SK-N-SH (cell line): ENCODE data around the gene ITGBL1. TPM values are rescaled to one million over a fixed set of nuclear protein-coding genes. Genes with fewer than 3 reads are reported as not detected.

Source experiments
- CTCF ChIA-PET: fragments of 300-600, 350-600 bp; formaldehyde crosslinking; extraction: SDS; loops from one replicate; lab custom pipeline; 2021; lab: Yijun Ruan, JAX
- POLR2A ChIA-PET: fragments of 350-600 bp; sonication (Branson Sonifier 250); formaldehyde crosslinking; extraction: SDS; loops from one replicate; lab custom pipeline; 2020; ENCODE audit warnings: antibody characterized with exemption, inconsistent platforms; lab: Yijun Ruan, JAX
- DNase-seq: peaks from one replicate; pipeline ENCODE4 v3.0.0; 2012
- H2AFZ ChIP-seq: fragments of 200-600 bp; sonication (generic); 2 replicates; pipeline ENCODE4 v1.8.1; 2016; ENCODE audit warnings: antibody characterized with exemption, mild to moderate bottlenecking, low read depth
- H3F3A ChIP-seq: fragments of 200-600 bp; sonication (generic); replicated peaks from 2 replicates; pipeline ENCODE3; 2016; ENCODE audit warnings: antibody characterized with exemption, mild to moderate bottlenecking; ENCODE audit not compliant: insufficient read depth
- H3K27ac ChIP-seq, 2 experiments: fragments of 200-500 bp in 1 of 2; fragments of 200-600 bp in 1 of 2; sonication (Bioruptor generic) in 1 of 2; sonication (generic), shearing (Covaris generic) in 1 of 2; 2 replicates each; pipeline versions ENCODE4 v1.5.1 to v1.6.1; 2014 to 2016; ENCODE audit warnings: low read depth in 2 of 2, inconsistent platforms in 1 of 2, low read length in 1 of 2, mild to moderate bottlenecking in 1 of 2, mixed read lengths in 1 of 2
- H3K27me3 ChIP-seq: fragments of 200-600 bp; sonication (generic), shearing (Covaris generic); 2 replicates; pipeline ENCODE4 v1.6.1; 2016; ENCODE audit warnings: mixed run types; ENCODE audit not compliant: insufficient read depth
- H3K36me3 ChIP-seq, 2 experiments: fragments of 200-500 bp in 1 of 2; fragments of 200-600 bp in 1 of 2; sonication (Bioruptor generic) in 1 of 2; sonication (generic) in 1 of 2; replicated peaks in 1 of 2; 2 replicates each; pipeline versions ENCODE3 to v1.5.1; 2014 to 2016; ENCODE audit warnings: low read length in 1 of 2, mild to moderate bottlenecking in 1 of 2; ENCODE audit not compliant: insufficient read depth in 2 of 2, control insufficient read depth in 1 of 2
- H3K4me1 ChIP-seq, 2 experiments: fragments of 200-500 bp in 1 of 2; fragments of 200-600 bp in 1 of 2; sonication (Bioruptor generic) in 1 of 2; sonication (generic), shearing (Covaris generic) in 1 of 2; 2 replicates each; pipeline versions ENCODE4 v1.5.1 to v1.6.1; 2014 to 2016; ENCODE audit warnings: low read depth in 1 of 2, low read length in 1 of 2, mixed run types in 1 of 2; ENCODE audit not compliant: insufficient read depth in 2 of 2, control insufficient read depth in 1 of 2
- H3K4me2 ChIP-seq: fragments of 200-600 bp; sonication (generic), shearing (Covaris generic); 2 replicates; pipeline ENCODE4 v1.6.1; 2017; ENCODE audit warnings: mixed run types
- H3K4me3 ChIP-seq, 2 experiments: fragments of 200-500 bp in 1 of 2; fragments of 200-600 bp in 1 of 2; sonication (Bioruptor generic) in 1 of 2; sonication (generic), shearing (Covaris generic) in 1 of 2; 2 replicates each; pipeline versions ENCODE4 v1.5.1 to v1.8.1; 2014 to 2016; ENCODE audit warnings: low read depth in 2 of 2, inconsistent platforms in 1 of 2, low read length in 1 of 2, mild to moderate bottlenecking in 1 of 2, mixed read lengths in 1 of 2, moderate library complexity in 1 of 2
- H3K79me2 ChIP-seq: fragments of 200-600 bp; sonication (generic); 2 replicates; pipeline ENCODE4 v1.8.1; 2017; ENCODE audit warnings: mild to moderate bottlenecking; ENCODE audit not compliant: insufficient read depth
- H3K9ac ChIP-seq: fragments of 200-600 bp; sonication (generic); 2 replicates; pipeline ENCODE4 v1.6.1; 2017; ENCODE audit warnings: mixed run types
- H3K9me2 ChIP-seq: fragments of 200-600 bp; sonication (generic); 2 replicates; pipeline ENCODE4 v1.6.1; 2017; ENCODE audit warnings: mixed run types
- H3K9me3 ChIP-seq: fragments of 200-600 bp; sonication (generic); 2 replicates; pipeline ENCODE4 v1.6.1; 2017; ENCODE audit warnings: mixed run types, mild to moderate bottlenecking, moderate library complexity
- H4K20me1 ChIP-seq: fragments of 200-600 bp; sonication (generic); 2 replicates; pipeline ENCODE4 v1.6.1; 2017; ENCODE audit warnings: mild to moderate bottlenecking, mixed run types; ENCODE audit not compliant: insufficient read depth
- ELF1 ChIP-seq: IDR thresholded peaks from 2 replicates; pipeline ENCODE4 v1.4.0; 2012
- FOSL2 ChIP-seq: IDR thresholded peaks from 2 replicates; pipeline ENCODE4 v1.4.0; 2012; ENCODE audit warnings: low read depth, mild to moderate bottlenecking, moderate library complexity, borderline replicate concordance
- JUND ChIP-seq: IDR thresholded peaks from 2 replicates; pipeline ENCODE4 v1.4.0; 2012
- NFIC ChIP-seq: IDR thresholded peaks from 2 replicates; pipeline ENCODE4 v1.4.0; 2012; ENCODE audit warnings: borderline replicate concordance
- PBX3 ChIP-seq: IDR thresholded peaks from 2 replicates; pipeline ENCODE4; 2012
- RAD21 ChIP-seq: IDR thresholded peaks from 2 replicates; pipeline ENCODE4 v1.6.1; 2012; ENCODE audit warnings: mild to moderate bottlenecking, low read length
- RXRA ChIP-seq: IDR thresholded peaks from 2 replicates; pipeline ENCODE4 v1.4.0; 2012; ENCODE audit warnings: low read depth, mild to moderate bottlenecking, borderline replicate concordance
- TCF12 ChIP-seq: IDR thresholded peaks from 2 replicates; pipeline ENCODE4 v1.4.0; 2012
- TEAD4 ChIP-seq: IDR thresholded peaks from 2 replicates; pipeline ENCODE4 v1.4.0; 2012; ENCODE audit warnings: mild to moderate bottlenecking, borderline replicate concordance; ENCODE audit not compliant: insufficient read depth
- WGBS: methylation state at CpG from one replicate; pipeline ENCODE4 v1.1.6; 2017; ENCODE audit warnings: low lambda C conversion rate; 5-methylcytosine and 5-hydroxymethylcytosine counted together
- polyA plus RNA-seq, 3 experiments: library from polyadenylated mRNA; depleted of rRNA; stranded (reverse); fragments of >200 nt; gene quantifications; 2 replicates each; pipeline ENCODE4 v1.2.3, GENCODE V29; 2012

The ITGBL1 gene
- polyA plus RNA-seq, 1 of the 3 experiments (the other 2 are of a cell fraction): 78.7 TPM

DNA sequence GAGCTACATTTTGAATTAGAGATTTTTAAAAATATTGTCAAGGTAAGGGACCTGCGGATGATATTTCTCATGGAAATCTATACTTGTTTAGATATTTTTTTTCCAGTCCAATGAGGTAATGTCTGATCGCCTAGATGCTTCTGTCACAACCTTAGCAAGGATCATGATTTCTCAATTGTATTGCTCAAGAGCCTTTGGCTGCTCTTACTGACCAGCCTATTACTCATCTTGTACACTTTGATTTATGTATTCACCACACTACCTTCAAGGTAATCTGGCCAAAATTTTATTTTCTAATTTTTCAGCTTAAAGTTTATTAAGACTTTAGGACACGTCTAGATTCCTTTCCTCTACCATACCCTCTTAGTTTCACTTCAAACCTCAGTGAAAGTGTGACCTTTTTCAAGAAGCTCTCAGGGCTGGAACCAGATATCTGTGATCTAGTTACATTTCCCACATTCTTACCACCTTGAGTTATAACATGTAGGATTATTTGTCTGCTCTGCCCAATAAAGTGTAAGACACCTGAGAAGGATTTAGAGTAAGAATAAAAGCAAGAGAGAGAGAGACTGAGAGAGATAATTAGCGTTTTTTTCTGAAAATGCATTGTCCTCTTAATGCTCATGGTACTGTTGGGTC is 197.1 kb downstream of the ITGBL1 start:
- H3K9ac ChIP-seq: no peak overlapping the region
- CTCF ChIA-PET: no interaction called here
- H3F3A ChIP-seq: peaks cover 29% of the 10 kb centered on the region
- POLR2A ChIA-PET: no interaction called here
- TF ChIP-seq ELF1 (no peak), TCF12 (0 out of 2 replicates have a peak, but pooled peaks have one; percentile 5), PBX3 (peak; percentile 69), FOSL2 (peak; percentile 30; the same call in 1 of the 2 replicates), RAD21 (no peak), NFIC (peak; percentile 13; the same call in 1 of the 2 replicates), JUND (peak; percentile 14; the same call in 1 of the 2 replicates)
- WGBS: 60% methylated on average over 4 of the region's 4 CpGs
- peaks cover 3 to 23% of the 10 kb centered on the region in 2 experiments for H3K36me3 ChIP-seq
- H3K9me2 ChIP-seq: no peaks in the 10 kb centered on the region; the same call in 1 of the 2 replicates
- peaks cover 37% of the 10 kb centered on the region; the same call in 1 of the 2 replicates for H3K79me2 ChIP-seq
- H3K27ac ChIP-seq: no peak overlapping the region
- H3K4me2 ChIP-seq: no peak overlapping the region
- no peak overlapping the region for H2AFZ ChIP-seq
- no peaks in the 10 kb centered on the region for H3K27me3 ChIP-seq
- no peaks in the 10 kb centered on the region; a peak in 1 of 4 replicates for H3K4me1 ChIP-seq
- 0 out of 2 replicates have a peak, but pooled peaks cover 6% of the 10 kb centered on the region for H3K9me3 ChIP-seq
- no peaks in the 10 kb centered on the region; the same call in 1 of the 2 replicates for H4K20me1 ChIP-seq
- DNase-seq: no peak
- no peak overlapping the region for H3K4me3 ChIP-seq

DNA sequence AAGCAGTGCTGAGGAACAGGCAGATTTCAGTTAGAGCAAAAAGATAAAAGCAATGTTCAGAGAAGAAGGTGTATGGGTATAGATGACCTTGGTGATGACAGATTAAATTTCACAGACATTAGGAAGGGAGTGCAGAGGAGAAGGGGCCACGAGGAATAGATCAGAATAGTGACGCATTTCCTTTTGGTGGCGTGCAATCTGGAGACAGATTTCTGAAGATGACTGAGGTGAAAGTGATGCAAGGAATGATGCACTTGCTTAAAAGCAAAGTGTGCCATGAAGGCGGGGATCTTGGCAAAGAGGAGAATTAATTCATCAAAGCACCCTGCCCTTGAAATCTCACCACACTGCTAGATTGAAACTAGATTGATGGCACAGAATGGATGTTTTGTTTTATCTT is 202.4 kb downstream of the ITGBL1 start:
- Histone ChIP-seq H3K36me3 (peaks cover 0 to 22% of the 10 kb centered on the region in 2 experiments), H3F3A (peaks cover 12% of the 10 kb centered on the region), H4K20me1 (no peaks in the 10 kb centered on the region; the same call in 1 of the 2 replicates), H3K4me3 (no peak overlapping the region), H3K9me3 (peaks cover 6% of the 10 kb centered on the region; the same call in 1 of the 2 replicates), H3K9ac (no peak overlapping the region), H3K79me2 (peaks cover 26% of the 10 kb centered on the region; the same call in 1 of the 2 replicates), H2AFZ (no peak overlapping the region), H3K27ac (no peak overlapping the region), H3K4me1 (no peaks in the 10 kb centered on the region), H3K4me2 (no peak overlapping the region), H3K9me2 (no peaks in the 10 kb centered on the region), H3K27me3 (no peaks in the 10 kb centered on the region)
- CTCF ChIA-PET: no interaction called here
- WGBS: 80% methylated on average over 4 of the region's 4 CpGs
- no peak for DNase-seq
- POLR2A ChIA-PET: no interaction called here
- no peak for TF ChIP-seq PBX3
- TF ChIP-seq TEAD4: no peak

DNA sequence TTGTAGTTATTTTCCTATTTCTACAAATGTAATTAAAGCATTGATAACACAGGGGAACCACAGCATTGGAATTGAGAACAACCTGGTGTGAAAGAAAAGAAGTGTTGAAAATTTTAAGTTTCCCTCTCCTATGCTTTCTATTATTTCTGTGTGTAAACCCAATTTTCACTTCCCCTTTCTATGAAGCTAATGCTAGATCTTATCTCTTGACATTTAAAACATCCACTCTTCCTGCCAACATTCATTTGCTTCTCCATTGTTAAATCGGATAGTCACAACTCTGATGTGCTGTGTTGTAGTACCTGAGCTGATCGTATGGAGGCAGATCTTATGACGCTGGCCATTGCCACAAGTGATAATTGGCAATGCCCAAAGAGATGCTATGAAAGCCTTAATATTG is 203.0 kb downstream of the ITGBL1 start:
- WGBS: 96% methylated on average over 3 of the region's 3 CpGs
- H4K20me1 ChIP-seq: no peaks in the 10 kb centered on the region; the same call in 1 of the 2 replicates
- DNase-seq: no peak

More for the DNA sequence above, 203.0 kb downstream of the ITGBL1 start:
- Histone ChIP-seq H3K79me2 (peaks cover 27% of the 10 kb centered on the region; the same call in 1 of the 2 replicates), H3K4me2 (no peak overlapping the region), H2AFZ (no peak overlapping the region)
- POLR2A ChIA-PET: no interaction called here
- TF ChIP-seq RXRA: no peak
- TF ChIP-seq, all 33 proteins: peak for 0
- H3K36me3 ChIP-seq: peaks cover 0 to 21% of the 10 kb centered on the region in 2 experiments
- H3K4me3 ChIP-seq: no peak overlapping the region
- no peaks in the 10 kb centered on the region for H3K27me3 ChIP-seq
- H3K4me1 ChIP-seq: no peaks in the 10 kb centered on the region
- H3F3A ChIP-seq: peaks cover 7% of the 10 kb centered on the region
- H3K9me2 ChIP-seq: no peaks in the 10 kb centered on the region
- peaks cover 6% of the 10 kb centered on the region; the same call in 1 of the 2 replicates for H3K9me3 ChIP-seq
- H3K9ac ChIP-seq: no peak overlapping the region
- H3K27ac ChIP-seq: no peak overlapping the region
- CTCF ChIA-PET: no interaction called here
